GM12892 (cell line): ENCODE results near the gene SNAP25.

Source experiments
- POLR2A ChIP-seq: IDR thresholded peaks from 2 replicates; pipeline ENCODE4 v1.6.1; 2011; ENCODE audit warnings: low read depth, low read length, control low read depth
- POLR2AphosphoS5 ChIP-seq: IDR thresholded peaks from 2 replicates; pipeline ENCODE4 v1.6.1; 2011; ENCODE audit warnings: low read depth, low read length, control low read depth
- TAF1 ChIP-seq: IDR thresholded peaks from 2 replicates; pipeline ENCODE4 v1.6.1; 2011; ENCODE audit warnings: low read depth, mild to moderate bottlenecking, control low read depth, low read length, borderline replicate concordance

- TF ChIP-seq POLR2A (no peak), TAF1 (no peak), POLR2AphosphoS5 (no peak)
Measured at GRCh38 chr20:10338426-10339180, 120.0 kb downstream of the SNAP25 start.
